Right ventricle myocardium inferior (tissue), 1 donor: ENCODE results near the gene ODF2. TPM values are rescaled to one million over a fixed set of nuclear protein-coding genes. Genes with fewer than 3 reads are reported as not detected.

Experiments used
- ATAC-seq: fragments of 200-7000 bp; cut with Tn5 transposase; one replicate; pipeline ENCODE4 v1.9.1; 2020; ENCODE audit warnings: mild to moderate bottlenecking, moderate library complexity
- DNase-seq: peaks from one replicate; pipeline ENCODE4 v3.0.0; 2021; ENCODE audit errors: missing footprints
- intact Hi-C: fragments of 100-400 bp; cut with DNase I; formaldehyde crosslinking; loops from one replicate; pipeline ENCODE4 v1.11.0; 2022
- total RNA-seq: library from RNA; stranded (reverse); fragmentation: NEBNext Ultra II Directional; extraction: Animal tissue kit (Norgen Biotek cat#: 25700); gene quantifications from one replicate; pipeline ENCODE4 v1.2.1, GENCODE V29; 2021
- donor health status: DM: no; HTN: yes; CAD: no; lungs with severe emphysema.

Gene ODF2
- total RNA-seq, 1 donor from 2014 or later = 10.8 TPM

DNA sequence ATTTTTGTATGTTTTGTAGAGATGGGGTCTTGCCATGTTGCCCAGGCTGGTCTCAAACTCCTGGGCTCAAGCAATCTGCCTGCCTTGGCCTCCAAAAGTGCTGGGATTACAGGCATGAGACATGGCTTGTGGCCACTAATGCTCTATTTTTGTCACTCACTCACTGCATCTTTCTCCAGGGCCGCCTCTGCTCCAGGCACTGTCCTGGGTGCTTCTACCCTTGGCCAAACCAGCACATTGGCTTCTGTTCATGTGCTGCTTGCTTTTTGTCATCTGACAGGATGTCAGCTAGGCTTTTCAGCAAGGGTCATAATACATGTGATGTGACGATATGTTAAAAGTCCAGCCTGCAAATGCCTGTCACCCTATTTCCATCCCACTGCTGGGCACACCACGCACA is 3.2 kb downstream of the ODF2 start:
- intact Hi-C loops = loop anchor here (5.0 kb wide), 1 partner anchor 97 kb away; no protein-coding TSS in a partner anchor
- peak; percentile 51 for ATAC-seq
- no peak for DNase-seq

DNA sequence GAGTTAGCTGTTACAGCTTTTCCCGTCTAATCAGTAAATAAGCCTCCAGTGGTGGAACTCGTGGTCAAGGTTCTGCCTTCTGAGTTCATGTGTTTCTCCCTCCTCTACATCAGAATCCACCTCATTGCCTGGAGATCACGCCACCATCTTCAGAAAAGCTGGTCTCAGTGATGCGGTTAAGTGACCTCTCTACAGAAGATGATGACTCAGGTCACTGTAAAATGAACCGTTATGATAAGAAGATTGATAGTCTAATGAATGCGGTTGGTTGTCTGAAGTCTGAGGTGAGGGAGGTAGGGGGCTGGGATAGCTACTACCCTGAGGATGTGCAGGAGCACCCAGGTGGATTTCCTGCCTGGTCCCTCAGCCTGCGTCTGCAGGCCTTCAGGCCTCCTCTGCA is 13.3 kb downstream of the ODF2 start:
- intact Hi-C loops = no loop called here
- ATAC-seq (no peak), DNase-seq (no peak)

DNA sequence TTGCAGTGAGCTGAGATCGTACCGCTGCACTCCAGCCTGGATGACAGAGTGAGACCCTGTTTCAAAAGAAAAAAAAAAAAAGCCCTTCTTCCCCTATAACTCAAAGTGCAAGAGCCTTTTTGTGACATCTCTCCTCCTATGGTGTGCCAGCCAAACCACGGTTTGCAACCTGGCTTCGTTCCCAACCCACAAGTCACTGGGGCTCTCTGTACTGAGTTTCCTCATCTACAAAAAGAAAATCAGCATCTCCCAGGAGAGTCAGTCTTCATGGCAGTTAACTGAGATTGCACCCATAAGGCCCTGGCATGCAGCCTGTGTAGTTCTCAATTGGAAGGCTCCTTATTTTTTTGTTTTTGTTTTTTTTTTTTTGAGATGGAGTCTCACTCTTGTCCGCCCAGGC is 14.8 kb downstream of the ODF2 start:
- intact Hi-C loops = no loop called here
- DNase-seq (no peak), ATAC-seq (no peak)

DNA sequence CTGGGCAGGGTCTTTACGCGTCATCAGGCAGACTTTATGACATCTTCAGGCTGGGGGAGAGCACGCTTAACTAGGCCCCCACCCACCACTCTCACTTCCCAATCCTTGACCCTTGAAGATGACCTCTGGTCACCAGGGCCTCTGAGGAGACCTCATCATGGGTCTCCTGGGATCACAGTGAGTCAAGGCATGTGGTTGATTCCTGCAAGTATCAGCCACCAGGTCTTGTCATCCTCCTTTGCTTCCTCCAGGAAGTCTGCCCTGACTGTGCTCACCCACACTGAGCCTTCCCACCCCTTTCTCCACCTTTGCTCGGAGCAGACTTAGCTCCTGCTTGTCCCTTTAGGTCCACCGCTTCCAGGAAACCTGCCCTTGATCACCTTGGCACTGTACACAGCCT is 17.3 kb downstream of the ODF2 start:
- ATAC-seq = no peak
- intact Hi-C loops = no loop called here
- no peak for DNase-seq

DNA sequence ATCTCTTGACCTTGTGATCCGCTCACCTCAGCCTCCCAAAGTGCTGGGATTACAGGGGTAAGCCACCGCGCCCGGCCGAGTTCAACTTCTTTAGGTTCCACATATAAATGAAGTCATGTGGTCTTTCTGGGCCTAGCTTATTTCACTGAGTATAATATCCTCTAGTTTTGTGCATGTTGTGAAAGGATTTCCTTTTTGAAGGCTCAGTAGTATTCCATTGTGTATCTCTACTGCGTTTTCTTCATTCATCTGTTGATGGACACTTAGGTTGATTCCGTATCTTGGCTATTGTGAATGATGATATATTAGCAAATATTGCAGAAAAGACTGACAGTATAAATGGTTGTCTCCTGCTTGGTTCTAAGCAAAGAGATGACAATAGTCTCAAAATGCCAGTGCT is 20.1 kb downstream of the ODF2 start:
- ATAC-seq (no peak), DNase-seq (no peak)
- intact Hi-C loops = no loop called here

DNA sequence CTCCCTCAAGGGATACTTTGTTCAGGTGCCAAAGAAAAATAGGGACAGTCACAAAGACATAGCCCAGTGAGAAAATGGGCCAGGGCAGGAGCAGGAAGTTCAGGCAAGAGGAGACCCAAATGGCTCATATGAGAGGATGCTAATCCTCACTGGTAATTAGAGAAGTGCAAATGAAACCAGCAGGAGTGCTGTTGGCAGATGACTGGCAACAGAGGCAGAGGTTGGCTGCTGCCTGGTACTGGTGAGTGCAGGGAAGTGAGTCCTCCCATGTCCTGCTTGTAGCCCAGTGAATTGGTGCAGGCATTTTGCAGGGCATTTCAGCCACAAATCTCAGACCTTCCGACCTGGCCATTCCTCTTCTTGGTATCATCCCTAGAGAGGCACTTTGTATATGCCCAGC is 23.5 kb downstream of the ODF2 start:
- intact Hi-C loops = no loop called here
- ATAC-seq (no peak), DNase-seq (no peak)

DNA sequence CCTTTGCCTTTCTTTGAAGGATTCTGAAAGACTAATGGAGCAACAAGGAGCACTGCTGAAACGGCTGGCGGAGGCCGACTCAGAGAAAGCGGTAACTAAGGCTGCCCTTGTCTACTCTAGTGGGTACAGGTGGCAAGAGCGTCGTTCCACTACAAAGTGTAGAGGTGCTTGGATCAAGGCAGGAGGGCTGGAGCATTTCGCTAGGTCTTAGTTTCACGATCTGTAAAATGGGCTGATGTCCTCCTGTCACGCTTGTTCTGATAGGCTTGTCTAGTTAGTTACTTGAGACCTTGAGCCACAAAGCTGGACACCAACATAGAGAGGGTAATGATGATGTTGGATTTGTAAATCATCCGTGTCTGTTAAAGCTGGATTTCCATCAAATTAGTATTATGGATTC is 25.8 kb downstream of the ODF2 start:
- intact Hi-C loops = no loop called here
- ATAC-seq (no peak), DNase-seq (no peak)

DNA sequence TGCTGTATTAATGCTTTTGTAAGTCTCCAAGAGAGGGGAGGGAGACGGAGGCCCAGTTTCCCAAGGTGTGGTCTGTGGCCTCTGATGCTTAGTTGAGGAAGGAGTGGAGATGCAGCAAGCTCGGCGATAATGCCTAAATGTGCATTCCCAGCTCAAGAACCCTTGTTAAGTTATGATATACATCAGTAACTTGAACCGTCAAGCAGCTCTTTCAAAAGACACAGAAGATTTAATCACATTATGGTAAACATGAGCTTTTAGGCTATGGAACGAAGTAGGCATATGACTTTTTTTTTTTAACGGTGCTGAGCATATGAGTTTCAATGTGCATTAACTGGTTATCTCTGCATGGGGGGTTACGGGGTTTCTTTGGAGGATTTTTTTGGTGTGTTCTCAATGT is 26.4 kb downstream of the ODF2 start:
- no peak for ATAC-seq
- intact Hi-C loops = no loop called here
- no peak for DNase-seq

DNA sequence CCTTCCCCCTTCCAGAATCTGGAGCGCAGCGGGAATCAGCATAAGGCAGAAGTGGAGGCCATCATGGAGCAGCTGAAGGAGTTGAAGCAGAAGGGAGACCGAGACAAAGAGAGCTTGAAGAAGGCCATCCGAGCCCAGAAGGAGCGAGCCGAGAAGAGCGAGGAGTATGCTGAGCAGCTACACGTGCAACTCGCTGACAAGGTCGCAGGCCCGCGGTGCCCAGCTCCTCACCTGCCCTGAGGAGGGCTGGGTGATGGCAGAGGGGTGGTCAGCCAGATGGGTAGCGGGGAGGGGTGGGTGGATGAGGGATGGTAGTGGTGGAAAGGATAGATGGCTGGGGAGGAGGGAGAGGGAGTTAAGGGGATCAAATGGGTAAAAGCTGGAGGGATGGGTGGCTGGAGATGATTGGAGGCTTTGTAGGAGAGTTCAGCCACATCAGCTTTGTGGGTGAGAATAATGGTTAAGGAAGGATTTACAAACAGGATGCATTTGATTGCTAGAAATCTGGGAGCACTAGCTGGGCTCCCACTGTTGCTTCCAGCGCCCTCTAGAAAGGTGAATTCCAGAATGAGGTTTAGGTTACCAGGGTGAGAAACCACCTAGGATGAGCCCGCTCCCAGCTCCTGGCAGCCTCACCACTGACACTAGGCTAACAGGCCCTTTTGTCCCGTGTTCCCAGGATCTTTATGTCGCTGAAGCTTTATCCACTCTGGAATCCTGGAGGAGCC is 29.0 kb downstream of the ODF2 start:
- ATAC-seq (no peak), DNase-seq (no peak)
- intact Hi-C loops = no loop called here

DNA sequence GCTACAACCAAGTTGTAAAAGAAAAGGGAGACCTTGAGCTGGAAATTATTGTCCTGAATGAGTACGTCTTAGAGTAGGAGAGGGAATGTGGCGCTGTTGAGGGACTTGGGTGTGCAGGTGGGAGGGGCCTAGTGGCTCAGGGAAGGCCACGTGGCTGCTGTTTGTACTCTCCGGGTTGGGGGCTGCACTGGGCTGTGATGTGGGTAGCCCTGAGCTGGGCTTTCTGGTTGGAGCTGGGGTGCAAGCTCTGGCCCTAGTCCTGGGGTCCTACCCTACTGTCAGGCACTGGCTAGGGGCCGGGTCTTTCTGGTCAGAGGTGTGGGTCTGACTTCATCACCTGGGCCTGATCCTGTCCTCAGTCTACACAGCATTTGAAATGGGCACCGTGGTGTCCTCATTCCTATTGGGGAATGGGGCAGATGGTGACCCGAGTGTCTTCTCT is 29.6 kb downstream of the ODF2 start:
- ATAC-seq = no peak
- DNase-seq = no peak
- intact Hi-C loops = no loop called here

DNA sequence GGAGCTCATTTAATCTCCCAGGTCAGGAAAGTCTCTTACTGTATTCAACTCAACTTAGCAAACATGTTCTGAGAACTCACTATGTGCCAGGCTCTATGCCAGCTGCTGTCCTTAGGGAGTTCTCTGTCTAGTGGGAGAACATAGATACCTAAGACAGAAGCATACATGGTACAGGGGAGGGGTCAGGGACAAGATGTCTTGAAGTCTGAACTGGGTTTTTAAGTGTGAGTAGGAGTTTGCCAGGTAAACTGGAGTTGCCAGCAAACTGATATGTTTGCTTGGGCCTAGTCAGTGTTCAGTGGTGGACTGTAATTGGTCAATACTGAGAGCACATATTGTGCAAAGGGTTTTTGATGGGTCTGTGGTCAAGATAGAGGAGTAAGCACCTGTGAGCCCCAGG is 30.4 kb downstream of the ODF2 start:
- DNase-seq = no peak
- no peak for ATAC-seq
- intact Hi-C loops = no loop called here

DNA sequence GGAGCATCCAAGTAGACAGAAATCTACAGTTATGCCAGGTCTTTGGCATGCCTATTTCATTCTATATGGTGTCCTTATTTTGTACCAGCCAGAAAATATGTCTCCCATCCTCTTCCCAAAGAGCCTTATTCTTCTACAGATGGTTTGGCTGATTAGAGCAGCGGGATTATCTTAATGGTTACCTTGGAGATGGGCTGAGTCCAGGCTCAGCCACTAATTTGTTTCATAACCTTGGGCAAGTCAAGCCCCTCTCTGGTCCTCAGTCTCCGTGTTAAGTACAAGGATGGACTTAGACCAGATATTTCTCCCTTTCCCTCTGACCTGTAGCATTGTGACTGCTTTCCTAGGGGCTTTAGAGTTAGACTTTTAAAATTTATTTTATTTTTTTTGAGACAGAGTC is 37.6 kb downstream of the ODF2 start:
- intact Hi-C loops = no loop called here
- ATAC-seq (no peak), DNase-seq (no peak)

DNA sequence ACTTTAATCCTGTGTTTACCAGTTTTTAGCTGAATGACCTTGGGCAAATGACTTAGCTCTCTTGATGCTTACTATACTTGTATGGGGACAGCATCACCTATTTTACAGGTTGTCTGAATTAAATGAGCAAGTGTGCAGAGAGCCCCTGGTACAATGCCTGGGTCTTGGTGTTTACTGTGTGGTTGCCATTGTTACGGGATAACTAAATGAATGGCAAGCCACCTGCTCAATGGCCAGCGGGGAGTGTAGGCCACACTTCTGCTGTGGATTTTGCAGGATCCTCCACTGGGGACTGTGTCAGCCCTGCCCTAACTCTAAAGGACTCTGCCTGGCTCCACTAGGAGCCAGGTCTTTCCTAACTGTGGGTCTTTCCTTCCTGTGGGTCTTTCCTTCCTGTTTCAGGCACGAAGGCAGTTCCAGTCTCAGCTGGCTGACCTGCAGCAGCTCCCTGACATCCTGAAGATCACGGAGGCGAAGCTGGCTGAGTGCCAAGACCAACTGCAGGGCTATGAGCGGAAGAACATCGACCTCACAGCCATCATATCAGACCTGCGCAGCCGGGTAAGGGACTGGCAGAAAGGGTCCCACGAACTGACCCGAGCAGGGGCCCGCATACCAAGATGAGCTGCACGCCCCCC is 38.4 kb downstream of the ODF2 start:
- peak; percentile 31 for ATAC-seq
- intact Hi-C loops = no loop called here

DNA sequence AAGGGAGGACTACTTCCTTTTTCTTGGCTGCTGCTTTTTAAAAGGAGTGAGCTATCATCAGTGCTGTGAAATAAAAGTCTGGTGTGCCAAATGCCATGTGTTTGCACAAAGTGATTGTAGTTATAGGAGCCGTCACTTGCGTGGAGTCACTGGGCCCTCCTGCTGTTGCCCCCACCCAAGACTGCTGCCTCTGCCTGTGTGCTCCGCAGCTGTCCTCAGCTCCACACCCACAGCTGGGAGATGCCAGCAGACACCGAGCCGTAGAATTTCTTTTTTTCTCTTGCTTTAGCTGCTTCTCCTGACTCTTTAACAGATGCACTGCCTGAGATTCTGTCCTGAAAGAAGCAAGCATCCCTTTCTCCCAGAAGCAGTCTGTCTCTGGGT is 38.9 kb downstream of the ODF2 start:
- peak; percentile 16 for ATAC-seq
- intact Hi-C loops = no loop called here
- DNase-seq = no peak

More for the DNA sequence above, 38.4 kb downstream of the ODF2 start:
- peak; percentile 86 for DNase-seq

DNA sequence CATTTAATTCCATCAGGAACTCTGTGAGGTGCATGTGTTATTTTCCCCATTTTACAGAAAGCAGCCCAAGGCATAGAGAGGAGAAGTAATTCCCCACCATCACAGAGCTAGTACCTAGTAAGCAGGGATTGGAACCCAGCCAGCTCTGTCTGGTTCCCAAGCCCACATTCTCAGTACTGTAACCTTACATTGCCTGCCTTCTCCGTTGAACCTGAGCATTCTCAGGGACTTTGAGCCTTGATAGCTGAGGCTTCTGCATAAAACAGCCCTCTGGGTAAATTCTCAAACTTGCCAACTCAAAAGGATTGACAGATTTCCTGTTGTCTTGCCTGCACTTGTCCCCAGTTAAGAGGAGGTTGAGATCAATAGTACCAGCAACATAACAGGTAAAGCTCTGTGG is 39.5 kb downstream of the ODF2 start:
- ATAC-seq (no peak), DNase-seq (no peak)
- intact Hi-C loops = no loop called here

DNA sequence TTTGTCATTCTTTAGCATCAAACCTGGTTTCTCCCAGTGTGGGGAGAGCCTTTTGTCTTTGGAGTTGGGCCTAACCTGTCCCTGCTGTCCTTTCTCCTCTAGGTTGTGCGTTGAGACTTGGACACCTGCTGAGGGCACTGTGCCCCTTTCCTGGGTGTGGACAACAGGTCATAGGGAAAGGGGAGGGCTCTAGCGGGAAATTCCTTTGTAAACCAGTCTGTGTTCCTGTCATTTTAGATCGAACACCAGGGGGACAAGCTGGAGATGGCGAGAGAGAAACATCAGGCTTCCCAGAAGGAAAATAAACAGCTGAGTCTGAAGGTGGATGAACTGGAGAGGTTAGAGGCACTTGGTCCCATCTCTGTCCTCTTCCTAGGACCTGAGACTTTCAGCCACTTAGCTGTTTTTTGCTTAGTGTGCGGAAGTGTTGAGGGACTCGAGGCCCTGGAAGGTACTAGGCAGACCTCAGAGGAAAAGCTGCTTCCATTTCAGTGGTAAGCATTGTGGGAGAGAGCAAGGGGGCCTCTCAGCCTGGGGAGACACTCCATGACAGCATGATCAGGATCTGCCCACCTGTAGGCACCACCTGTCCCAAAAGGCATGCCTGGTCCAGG is 40.1 kb downstream of the ODF2 start:
- DNase-seq (no peak), ATAC-seq (no peak)
- intact Hi-C loops = no loop called here

DNA sequence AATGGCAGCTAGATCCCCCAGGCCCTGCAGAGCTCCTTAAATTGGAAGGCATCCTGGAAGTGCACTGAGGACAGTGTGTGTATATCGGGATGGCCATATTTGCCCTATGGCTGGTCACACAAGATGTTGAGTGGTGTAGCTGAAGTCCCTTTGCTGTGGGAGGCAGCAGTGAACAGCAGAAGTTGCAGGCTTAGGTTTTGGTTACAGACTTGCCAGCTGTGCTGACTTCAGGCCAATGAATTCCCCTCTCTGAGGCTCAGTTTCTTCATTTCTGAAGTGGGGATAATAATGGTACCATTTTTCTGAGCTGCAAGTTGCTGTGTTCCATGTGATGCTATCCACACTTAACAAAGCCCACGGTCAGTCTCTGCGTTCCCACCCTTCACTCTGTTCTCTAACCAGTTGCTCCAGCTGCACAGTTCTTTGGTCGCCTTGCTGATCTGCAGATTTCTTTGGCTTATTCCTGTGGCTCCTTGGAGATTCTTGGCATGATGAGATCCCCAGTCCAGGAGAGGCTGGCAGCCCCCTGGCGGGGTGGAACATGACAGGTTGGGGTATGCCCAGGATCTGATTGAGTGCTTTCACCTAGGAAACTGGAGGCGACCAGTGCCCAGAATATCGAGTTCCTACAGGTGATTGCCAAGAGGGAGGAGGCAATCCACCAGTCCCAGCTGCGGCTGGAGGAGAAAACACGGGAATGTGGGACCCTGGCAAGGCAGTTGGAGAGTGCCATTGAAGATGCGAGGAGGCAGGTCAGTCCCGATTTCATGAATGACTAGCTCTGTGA is 42.2 kb downstream of the ODF2 start:
- intact Hi-C loops = no loop called here
- no peak for DNase-seq
- ATAC-seq = no peak

DNA sequence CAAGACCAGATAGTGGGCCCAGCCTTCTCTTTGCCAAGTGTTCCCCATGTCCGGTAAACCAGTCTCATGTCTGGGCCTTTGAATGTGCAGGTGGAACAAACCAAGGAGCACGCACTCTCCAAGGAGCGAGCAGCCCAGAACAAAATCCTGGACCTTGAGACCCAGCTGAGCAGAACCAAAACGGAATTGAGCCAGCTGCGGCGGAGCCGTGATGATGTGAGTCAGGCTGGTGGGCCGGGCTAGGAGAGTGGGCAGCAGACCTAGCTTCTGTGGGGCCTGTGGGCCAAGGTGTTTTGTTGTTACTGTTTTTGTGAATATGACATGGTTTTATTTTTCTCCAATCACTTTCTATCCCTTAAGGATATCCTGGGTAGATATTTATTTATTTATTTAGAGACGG is 43.1 kb downstream of the ODF2 start:
- no peak for ATAC-seq
- intact Hi-C loops = no loop called here
- DNase-seq = no peak

DNA sequence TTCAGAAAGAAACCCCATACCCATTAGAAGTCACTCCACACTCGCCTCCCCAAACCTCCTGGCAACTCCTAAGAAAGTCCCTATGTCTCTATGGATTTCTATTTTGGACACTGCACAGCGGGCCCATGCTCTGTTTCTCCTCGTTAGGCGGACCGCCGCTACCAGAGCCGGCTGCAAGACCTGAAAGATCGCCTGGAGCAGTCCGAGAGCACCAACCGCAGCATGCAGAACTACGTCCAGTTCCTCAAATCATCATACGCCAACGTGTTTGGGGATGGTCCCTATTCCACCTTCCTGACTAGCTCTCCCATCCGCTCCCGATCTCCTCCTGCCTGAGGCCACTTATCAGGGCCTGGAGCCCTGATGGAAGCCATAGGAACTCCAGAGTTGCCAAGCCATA is 44.1 kb downstream of the ODF2 start:
- intact Hi-C loops = loop anchor here (5.0 kb wide), 1 partner anchor 52 kb away; the partner anchor contains the start of gene SPTAN1
- DNase-seq (no peak), ATAC-seq (no peak)
